HG03457 (cell line): ENCODE results near the gene ABCA9.
"Not testable (repeated sequence)": the region's sequence is repeated elsewhere in the genome, so short reads cannot be mapped to it uniquely, and the experiment has no call there.

ENCODE experiments used
- ATAC-seq: cut with Tn5 transposase; IDR thresholded peaks from one replicate; pipeline ENCODE4 v1.9.1; 2021; ENCODE audit warnings: moderate number of reproducible peaks; ENCODE audit not compliant: unreplicated experiment

Gene ABCA9, protein sequence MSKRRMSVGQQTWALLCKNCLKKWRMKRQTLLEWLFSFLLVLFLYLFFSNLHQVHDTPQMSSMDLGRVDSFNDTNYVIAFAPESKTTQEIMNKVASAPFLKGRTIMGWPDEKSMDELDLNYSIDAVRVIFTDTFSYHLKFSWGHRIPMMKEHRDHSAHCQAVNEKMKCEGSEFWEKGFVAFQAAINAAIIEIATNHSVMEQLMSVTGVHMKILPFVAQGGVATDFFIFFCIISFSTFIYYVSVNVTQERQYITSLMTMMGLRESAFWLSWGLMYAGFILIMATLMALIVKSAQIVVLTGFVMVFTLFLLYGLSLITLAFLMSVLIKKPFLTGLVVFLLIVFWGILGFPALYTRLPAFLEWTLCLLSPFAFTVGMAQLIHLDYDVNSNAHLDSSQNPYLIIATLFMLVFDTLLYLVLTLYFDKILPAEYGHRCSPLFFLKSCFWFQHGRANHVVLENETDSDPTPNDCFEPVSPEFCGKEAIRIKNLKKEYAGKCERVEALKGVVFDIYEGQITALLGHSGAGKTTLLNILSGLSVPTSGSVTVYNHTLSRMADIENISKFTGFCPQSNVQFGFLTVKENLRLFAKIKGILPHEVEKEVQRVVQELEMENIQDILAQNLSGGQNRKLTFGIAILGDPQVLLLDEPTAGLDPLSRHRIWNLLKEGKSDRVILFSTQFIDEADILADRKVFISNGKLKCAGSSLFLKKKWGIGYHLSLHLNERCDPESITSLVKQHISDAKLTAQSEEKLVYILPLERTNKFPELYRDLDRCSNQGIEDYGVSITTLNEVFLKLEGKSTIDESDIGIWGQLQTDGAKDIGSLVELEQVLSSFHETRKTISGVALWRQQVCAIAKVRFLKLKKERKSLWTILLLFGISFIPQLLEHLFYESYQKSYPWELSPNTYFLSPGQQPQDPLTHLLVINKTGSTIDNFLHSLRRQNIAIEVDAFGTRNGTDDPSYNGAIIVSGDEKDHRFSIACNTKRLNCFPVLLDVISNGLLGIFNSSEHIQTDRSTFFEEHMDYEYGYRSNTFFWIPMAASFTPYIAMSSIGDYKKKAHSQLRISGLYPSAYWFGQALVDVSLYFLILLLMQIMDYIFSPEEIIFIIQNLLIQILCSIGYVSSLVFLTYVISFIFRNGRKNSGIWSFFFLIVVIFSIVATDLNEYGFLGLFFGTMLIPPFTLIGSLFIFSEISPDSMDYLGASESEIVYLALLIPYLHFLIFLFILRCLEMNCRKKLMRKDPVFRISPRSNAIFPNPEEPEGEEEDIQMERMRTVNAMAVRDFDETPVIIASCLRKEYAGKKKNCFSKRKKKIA (N-terminal part only)

DNA sequence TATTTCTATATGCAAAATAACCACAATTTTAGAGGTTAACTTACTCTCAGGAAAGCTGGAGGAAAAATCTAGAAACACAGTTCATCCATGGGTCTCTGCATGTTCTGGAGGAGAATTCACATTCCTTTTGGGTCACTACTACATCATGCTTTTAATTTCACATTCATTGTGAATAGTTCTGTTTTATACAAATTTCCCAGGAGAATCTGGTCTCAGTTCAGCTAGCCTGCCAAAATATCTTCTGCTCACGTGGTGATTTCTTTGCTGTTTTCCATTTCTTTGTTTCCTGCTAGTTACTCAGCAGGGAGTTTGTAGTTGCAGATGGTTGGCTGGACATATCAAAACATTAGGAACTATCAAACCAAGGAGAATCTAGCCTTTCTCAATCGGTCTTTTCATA lies at the start of gene ABCA9:
Gene ABCA9, minus strand, starts transcription at position 106 of the 400 bp plus-strand sequence. CDS start 9,801 bp downstream, outside the sequence.
- ATAC-seq = no peak

DNA sequence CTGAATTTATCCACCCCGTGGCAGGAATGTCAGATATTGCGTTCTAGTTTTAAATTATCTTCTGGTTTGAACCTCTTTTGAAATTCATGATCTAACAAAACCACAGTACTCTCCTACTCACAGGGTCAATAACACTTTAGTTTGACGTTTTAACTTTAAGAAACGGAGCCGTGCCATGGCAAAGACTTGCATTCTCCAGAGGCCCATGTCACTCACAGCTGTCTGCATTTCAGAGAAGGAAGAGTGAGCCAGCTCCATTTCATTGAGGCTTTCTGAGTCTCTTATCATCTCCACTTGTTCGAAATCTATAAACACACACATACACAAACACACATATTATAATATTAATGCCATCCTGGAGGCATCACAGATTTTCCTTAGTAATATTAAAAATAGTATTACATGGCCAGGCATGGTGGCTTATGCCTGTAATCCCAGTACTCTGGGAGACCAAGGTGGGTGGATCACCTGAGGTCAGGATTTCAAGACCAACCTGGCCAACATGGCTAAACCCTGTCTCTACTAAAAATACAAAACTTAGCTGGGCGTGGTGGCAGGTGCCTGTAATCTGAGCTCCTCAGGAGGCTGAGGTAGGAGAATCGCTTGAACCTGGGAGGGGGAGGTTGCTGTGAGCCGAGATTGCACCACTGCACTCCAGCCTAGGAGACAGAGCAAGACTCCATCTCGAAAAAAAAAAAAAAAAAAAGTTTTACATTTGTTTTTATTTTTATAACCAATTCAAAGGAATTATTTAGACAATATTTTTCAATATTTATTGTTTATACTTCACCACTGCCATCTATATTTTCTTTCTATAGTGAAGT lies 45.4 kb upstream of the ABCA9 start:
- ATAC-seq = no peak

DNA sequence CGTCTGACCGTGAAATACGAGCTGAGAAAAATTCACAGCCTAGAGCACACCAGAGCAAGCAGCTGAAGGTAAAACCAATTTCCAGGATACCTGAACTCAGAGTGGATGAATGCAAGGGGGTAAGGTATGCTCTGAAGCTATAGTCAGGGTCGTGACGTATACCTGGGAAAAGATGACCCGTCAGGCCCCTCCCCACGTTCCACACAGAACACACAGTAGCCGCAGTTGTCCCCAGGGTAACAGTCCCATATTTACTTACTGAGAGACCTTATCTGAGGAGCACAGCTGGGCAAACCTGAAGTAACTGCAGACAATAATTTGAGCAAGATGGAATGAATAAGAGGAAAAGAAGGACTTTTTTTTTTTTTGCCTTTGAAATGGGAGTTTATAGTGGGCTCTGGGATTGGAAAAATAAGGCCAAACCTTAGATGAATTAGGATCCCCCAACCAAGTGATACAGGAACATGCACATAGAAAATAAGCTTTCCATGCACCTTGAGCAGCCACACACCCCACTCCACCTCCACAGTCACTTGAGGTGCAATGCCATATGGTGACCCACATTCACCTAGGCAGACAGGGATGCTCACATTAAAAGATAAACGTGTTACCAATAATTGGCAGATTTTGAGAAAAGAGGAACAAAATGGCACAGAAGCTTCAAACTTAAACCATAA lies 43.0 kb upstream of the ABCA9 start:
- ATAC-seq = no peak

DNA sequence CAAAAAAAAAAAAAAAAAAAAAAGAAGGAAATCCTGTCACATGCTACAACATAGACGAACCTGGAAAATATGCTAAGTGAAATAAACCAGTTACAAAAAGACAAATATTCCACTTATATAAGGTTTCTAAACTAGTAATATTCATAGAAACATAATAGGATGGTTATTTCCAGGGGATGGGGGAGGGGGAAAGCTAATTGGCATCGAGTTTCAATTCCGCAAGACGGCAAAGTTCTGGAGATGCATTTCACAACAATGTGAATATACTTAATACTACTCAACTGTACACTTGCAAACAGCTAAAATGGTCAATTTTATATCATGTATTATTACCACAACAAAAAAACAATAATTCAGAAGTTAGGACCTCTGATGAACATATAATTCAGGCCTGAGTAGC lies 37.9 kb upstream of the ABCA9 start:
- no peak for ATAC-seq

DNA sequence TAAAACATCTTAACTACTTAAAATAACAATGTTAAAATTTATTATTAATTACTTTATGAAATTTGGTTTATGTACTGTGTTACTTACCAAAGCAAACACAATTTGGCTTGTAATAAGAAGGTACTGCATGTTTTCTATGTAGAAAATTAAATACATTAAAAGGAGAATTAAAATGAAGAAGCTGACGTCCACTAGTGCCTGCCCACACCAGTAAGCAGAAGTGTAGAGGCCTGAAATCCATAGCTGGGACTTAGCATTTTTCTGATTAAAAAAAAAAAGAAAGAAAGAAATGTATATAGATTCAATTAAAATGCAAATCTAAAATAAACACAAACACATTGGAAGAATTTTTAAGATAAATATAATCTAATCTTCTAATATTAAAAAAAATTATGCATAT lies 35.8 kb upstream of the ABCA9 start:
- no peak for ATAC-seq

DNA sequence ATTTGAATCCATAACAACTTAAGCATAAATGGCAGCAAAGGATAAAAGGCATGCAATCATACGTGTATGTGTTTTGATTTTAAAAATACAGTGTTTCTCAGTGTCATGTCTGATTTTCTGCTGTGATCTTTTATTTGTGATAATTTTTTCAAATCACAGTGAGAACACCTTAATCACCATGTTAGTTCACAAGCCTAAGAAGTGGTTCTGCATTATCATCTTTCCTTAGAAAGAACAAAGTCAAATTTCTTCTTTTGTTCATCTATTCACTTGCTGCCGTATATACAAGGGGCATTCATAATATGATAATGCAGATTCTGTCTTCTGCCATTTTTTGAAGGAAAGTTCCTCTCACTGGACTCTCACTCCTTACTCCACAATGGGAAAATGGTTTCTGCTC lies 33.3 kb upstream of the ABCA9 start:
- ATAC-seq = no peak

DNA sequence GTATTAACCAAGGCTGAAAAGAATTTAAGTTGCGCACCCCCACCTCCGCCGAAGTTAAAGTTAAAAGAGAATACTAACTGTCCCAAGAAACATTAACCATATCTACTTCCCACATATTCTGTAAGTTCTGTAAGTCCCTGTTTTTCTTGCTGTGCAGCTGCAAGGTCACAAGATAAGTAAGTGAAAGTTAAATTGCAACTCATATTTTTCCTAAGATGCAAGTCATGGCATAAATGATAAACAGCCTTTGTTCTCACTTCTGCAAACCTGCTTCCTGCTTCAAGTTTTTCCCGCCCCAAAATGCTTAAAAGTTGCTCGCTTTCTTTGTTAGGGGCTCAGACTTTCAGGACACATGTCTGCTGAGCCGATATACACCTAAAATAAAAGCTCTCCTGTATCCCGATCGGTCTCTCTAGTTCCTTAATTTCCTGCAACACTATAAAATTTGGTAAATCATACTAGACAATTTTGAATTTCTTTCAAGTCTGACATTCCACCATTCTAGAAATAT lies 32.6 kb upstream of the ABCA9 start:
- peak; percentile 52 for ATAC-seq

DNA sequence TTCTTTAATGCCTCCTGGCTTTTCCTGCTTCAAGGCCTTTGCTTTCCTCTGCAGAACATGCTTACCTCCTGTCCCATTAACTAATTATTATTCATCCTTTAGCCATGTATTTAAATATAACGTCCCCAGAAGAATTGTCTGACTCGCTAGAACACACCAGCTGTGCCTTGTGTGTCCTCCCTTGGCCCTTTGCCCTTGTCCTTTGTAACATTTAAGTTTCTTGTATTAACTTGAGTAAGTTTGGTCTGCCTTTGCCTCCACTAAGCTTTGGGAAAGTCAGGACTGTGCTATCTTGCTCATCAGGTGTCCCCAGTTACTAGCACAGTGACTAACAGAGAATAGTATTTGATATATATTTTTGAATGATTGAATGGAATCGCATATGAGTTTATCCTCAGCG lies 29.6 kb upstream of the ABCA9 start:
- no peak for ATAC-seq

DNA sequence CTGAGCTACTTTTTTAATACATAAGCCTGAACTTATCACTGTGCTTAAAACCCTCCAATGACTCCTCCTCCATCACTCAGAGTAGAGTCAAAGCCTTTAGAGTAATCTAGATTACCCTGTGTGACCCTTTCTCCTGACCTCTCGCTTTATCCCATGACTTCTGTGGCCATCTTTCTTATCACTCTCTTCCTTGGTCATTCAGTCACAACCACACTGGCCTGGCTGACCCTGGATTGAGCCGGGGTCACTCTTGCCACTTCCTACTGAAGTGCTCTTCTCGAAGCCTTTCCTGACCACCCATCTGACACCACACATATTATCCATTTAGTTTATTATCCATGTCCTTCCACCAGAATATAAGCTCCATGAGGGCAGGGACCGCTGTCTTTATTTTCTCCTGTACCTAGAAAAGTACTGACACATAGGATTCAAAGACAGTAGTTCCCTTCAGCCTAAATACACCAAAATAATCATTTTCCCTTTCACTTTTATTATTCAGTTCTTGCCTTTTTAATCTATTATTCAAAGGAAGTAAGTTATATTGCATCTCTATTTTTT lies 28.0 kb upstream of the ABCA9 start:
- no peak for ATAC-seq

DNA sequence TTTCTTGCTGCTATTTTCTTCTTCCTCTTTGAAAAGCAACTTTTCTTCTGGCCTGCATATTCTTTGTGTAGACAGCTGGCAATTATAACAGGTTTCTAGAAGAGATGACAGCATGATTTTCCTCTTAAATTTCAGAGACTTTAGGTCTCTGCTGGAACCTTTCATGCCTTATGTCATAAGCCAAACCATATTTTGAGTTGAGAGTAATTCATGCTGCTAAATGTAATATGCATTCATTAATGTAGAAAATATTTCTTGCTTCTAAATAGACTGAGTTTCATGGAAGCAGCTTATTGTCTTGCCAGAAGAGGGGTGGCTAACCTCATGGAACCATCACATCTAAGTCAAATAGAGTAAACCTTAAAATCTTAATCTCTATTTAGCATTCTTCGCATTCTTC lies 25.9 kb upstream of the ABCA9 start:
- ATAC-seq = no peak

DNA sequence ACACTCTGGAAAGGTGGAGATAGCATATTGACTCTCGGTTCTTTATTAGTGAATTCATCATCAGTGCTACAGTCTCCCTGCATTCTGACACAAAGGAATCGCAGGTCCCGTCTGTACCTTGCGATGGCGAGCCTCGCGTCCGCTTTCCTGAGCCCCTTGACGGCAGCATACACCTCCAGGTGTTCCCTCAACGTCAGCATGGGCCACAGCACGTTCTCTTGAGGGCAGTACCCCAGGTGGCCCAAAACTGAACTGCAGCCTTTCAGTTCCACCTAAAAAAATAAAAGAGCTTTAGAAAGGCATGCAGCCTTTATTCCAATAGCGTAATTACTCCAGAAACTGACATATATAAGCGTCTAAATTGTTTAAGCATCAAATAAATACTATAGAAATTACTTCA lies 24.2 kb upstream of the ABCA9 start:
- no peak for ATAC-seq

DNA sequence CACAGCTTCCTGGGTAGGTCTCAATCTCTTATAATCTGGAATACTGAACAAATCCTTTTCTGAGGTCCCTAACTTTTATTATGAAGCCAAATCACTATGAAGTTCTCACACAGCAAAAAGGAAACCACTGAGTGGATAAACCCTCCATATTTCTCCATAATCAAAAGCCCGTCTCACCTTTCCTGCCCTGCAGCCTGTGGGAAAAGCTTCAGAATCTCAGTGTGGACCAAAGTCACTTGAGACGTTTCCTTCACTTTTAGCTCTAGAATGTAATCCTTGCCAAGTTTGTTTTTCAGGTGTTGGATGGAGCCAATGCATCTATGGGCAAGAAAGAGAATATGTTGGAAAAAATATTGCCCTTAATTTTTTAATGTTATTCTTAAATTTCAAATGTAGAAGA lies 22.0 kb upstream of the ABCA9 start:
- ATAC-seq = no peak

DNA sequence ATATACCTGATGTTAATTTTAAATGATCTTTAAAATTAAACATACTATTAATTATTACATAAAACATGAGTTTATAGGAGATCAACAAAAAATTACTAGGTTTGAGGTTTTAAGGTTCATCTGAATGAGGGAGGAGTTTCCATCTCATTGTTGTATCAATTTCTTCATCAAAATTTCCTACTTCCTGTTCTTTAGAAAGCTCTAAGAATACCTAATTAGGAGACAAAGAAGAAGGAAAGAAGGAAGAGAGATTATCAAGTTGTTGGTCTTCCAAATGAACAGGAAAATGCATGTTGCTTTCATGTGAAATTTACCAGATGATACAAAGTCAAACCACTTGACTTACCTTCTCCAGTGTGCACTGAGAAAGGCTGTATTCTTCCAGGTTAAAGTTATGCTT lies 18.1 kb upstream of the ABCA9 start:
- ATAC-seq = no peak

DNA sequence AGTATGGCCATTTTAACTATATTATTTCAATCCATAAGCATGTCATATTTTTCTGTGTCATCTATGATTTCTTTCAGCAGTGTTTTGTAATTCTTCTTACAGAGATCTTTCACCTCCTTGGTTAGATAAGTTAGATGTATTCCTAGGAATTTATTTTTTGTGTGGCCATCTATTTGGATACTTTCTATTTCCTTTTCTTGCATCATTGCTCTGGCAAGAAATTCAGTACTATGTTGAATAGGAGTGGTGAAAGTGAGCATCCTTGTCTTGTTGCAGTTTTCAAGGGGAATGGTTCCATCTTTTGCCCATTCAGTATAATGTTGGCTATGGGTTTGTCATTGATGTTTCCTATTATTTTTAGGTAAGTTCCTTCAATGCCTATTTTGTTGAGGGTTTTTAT lies 15.1 kb upstream of the ABCA9 start:
- no peak for ATAC-seq

DNA sequence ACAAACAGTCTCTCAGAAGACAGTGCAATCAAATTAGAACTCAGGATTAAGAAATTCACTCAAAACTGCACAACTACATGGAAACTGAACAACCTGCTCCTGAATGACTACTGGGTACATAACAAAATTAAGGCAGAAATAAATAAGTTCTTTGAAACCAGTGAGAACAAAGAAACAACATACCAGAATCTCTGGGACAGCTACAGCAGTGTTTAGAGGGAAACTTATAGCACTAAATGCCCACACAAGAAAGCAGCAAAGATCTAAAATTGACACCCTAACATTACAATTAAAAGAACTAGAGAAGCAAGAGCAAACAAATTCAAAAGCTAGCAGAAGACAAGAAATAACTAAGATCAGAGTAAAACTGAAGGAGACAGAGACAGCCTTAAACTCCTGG lies 12.7 kb upstream of the ABCA9 start:
- not testable (repeated sequence) for ATAC-seq

DNA sequence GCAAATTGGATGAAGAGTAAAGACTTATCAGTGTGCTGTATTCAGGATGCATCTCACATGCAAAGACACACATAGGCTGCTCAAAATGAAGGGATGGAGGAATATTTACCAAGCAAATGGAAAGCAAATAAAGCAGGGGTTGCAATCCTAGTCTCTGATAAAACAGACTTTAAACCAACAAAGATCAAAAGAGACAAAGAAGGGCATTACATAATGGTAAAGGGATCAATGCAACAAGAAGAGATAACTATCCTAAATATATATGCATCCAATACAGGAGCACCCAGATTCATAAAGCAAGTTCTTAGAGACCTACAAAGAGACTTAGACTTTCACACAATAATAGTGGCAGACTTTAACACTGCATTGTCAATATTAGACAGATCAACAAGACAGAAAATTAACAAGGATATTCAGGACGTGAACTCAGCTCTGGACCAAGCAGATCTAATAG lies 12.1 kb upstream of the ABCA9 start:
- ATAC-seq = not testable (repeated sequence)

DNA sequence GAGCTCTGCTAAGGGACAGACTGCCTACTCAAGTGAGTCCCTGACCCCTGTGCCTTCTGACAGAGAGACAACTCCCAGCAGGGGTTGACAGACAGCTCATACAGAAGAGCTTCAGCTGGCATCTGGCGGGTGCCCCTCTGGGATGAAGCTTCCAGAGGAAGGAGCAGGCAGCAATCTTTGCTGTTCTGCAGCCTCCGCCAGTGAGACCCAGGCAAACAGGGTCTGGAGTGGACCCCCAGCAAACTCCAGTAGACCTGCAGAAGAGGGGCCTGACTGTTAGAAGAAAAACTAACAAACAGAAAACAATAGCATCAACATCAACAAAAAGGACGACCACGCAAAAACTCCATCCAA lies 10.5 kb upstream of the ABCA9 start:
- ATAC-seq = not testable (repeated sequence)

DNA sequence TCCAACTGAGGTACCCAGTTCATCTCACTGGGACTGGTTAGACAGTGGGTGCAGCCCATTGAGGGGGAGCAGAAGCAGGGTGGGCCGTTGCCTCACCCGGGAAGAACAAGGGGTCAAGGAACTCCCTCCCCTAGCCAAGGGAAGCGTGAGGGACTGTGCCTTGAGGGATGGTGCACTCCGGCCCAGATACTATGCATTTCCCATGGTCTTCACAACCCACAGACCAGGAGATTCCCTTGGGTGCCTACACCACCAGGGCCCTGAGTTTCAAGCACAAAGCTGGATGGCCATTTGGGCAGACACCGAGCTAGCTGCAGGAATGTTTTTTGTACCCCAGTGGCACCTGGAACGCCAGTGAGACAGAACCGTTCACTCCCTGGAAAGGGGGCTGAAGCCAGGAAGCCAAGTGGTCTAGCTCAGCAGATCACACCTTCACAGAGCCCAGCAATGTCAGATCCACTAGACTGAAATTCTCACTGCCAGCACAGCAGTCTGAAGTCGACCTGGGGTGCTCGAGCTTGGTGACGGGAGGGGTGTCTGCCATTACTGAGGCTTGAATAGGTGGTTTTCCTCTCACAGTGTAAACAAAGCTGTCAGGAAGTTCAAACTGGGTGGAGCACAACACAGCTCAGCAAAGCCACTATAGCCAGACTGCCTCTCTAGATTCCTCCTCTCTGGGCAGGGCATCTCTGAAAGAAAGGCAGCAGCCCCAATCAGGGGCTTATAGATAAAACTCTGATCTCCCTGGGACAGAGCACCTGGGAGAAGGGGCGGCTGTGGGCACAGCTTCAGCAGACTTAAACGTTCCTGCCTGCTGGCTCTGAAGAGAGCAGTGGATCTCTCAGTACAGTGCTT lies 9.9 kb upstream of the ABCA9 start:
- ATAC-seq = not testable (repeated sequence)
